HCT116 (cell line): ENCODE measurements around the gene BMP15. TPM values are rescaled to one million over a fixed set of nuclear protein-coding genes. Genes with fewer than 3 reads are reported as not detected.

ENCODE experiments used
- ATAC-seq: fragments of 200-7000 bp; cut with Tn5 transposase; 2 replicates; pipeline ENCODE4 v1.9.1; 2020; ENCODE audit warnings: mild to moderate bottlenecking, moderate library complexity
- BruUV-seq: library from RNA; stranded (reverse); fragments of 400-500 nt; replicated peaks from 2 replicates; lab custom pipeline; 2021; lab: Mats Ljungman, UMichigan
- CTCF ChIA-PET: fragments of 300-600 bp; sonication (Branson Sonifier 250); formaldehyde crosslinking; loops from one replicate; lab custom pipeline; 2021; ENCODE audit warnings: antibody characterized with exemption; lab: Charles Lee
- POLR2A ChIA-PET: fragments of 300-600, 350-600 bp; sonication (Branson Sonifier 250); formaldehyde crosslinking; loops from one replicate; lab custom pipeline; 2021; ENCODE audit warnings: antibody characterized with exemption; lab: Charles Lee
- RAD21 ChIA-PET, 2 experiments: fragments of 300-600 bp; sonication (Branson Sonifier 250); formaldehyde crosslinking; loops; one replicate each; lab custom pipeline; 2023; ENCODE audit warnings: low total read pairs in 2 of 2; ENCODE audit not compliant: uncharacterized antibody in 2 of 2, unreplicated experiment in 2 of 2, low non-redundant PET in 1 of 2; lab: Charles Lee
- DNase-seq: peaks from one replicate; pipeline ENCODE4 v3.0.0-alpha.2; 2010; ENCODE audit warnings: low read depth, low spot score
- H2AFZ ChIP-seq: fragments of 200-600 bp; shearing (Covaris generic), sonication (generic); 2 replicates; pipeline ENCODE4 v1.6.1; 2017; ENCODE audit warnings: low read depth, mixed run types, mixed read lengths, antibody characterized with exemption, low read length; ENCODE audit not compliant: poor library complexity, severe bottlenecking
- H3K27ac ChIP-seq: 2 replicates; pipeline ENCODE4 v1.5.1; 2012; ENCODE audit warnings: low read depth, low read length
- H3K27me3 ChIP-seq: fragments of 200-600 bp; sonication (generic); 2 replicates; pipeline ENCODE4 v1.6.1; 2016; ENCODE audit warnings: mixed run types, low read length, mixed read lengths; ENCODE audit not compliant: insufficient read depth
- H3K36me3 ChIP-seq, 2 experiments: fragments of 200-500 bp in 1 of 2; fragments of 200-600 bp in 1 of 2; sonication (Bioruptor generic) in 1 of 2; sonication (generic) in 1 of 2; 2 replicates each; pipeline versions ENCODE4 v1.5.1 to v1.6.1; 2014 to 2016; ENCODE audit warnings: low read length in 2 of 2, inconsistent platforms in 1 of 2, mixed read lengths in 1 of 2, mixed run types in 1 of 2; ENCODE audit not compliant: insufficient read depth in 2 of 2, control insufficient read depth in 1 of 2
- H3K4me1 ChIP-seq, 2 experiments: fragments of 200-600 bp in 1 of 2; sonication (generic) in 1 of 2; 2 replicates each; pipeline versions ENCODE4 v1.5.1 to v1.6.1; 2012 to 2017; ENCODE audit warnings: low read length in 2 of 2, inconsistent platforms in 1 of 2, mild to moderate bottlenecking in 1 of 2, mixed read lengths in 1 of 2, mixed run types in 1 of 2, moderate library complexity in 1 of 2; ENCODE audit not compliant: insufficient read depth in 2 of 2, control insufficient read depth in 1 of 2
- H3K4me2 ChIP-seq: fragments of 200-600 bp; sonication (generic); 2 replicates; pipeline ENCODE4 v1.6.1; 2017; ENCODE audit warnings: mixed run types, low read length, mixed read lengths
- H3K4me3 ChIP-seq, 2 experiments: fragments of 200-600 bp in 1 of 2; sonication (generic) in 1 of 2; replicated peaks in 1 of 2; 2 replicates each; pipeline ENCODE4 v1.5.1; 2011 to 2016; ENCODE audit warnings: low read length in 2 of 2, control low read depth in 1 of 2, low read depth in 1 of 2, mild to moderate bottlenecking in 1 of 2, mixed read lengths in 1 of 2, mixed run types in 1 of 2
- H3K79me2 ChIP-seq: fragments of 200-600 bp; sonication (generic); 2 replicates; pipeline ENCODE4 v1.6.1; 2017; ENCODE audit warnings: mild to moderate bottlenecking, mixed run types, low read length, moderate library complexity, mixed read lengths; ENCODE audit not compliant: insufficient read depth
- H3K9ac ChIP-seq: fragments of 200-600 bp; sonication (generic); 2 replicates; pipeline ENCODE4 v1.6.1; 2016; ENCODE audit warnings: low read length, mixed read lengths
- H3K9me2 ChIP-seq: fragments of 200-600 bp; sonication (generic), shearing (Covaris generic); 2 replicates; pipeline ENCODE4 v1.6.1; 2017; ENCODE audit warnings: mixed run types, mild to moderate bottlenecking, moderate library complexity; ENCODE audit not compliant: insufficient read depth
- H3K9me3 ChIP-seq, 2 experiments: fragments of 200-500 bp in 1 of 2; fragments of 200-600 bp in 1 of 2; sonication (Bioruptor generic) in 1 of 2; sonication (generic) in 1 of 2; 2 replicates each; pipeline ENCODE4 v1.6.1; 2014 to 2017; ENCODE audit warnings: low read length in 2 of 2, mixed read lengths in 2 of 2, inconsistent platforms in 1 of 2, low read depth in 1 of 2, mild to moderate bottlenecking in 1 of 2, mixed run types in 1 of 2, moderate library complexity in 1 of 2; ENCODE audit not compliant: control insufficient read depth in 1 of 2, insufficient read depth in 1 of 2
- H4K20me1 ChIP-seq: fragments of 200-600 bp; sonication (generic), shearing (Covaris generic); 2 replicates; pipeline ENCODE4 v1.6.1; 2017; ENCODE audit warnings: mixed run types, mild to moderate bottlenecking, moderate library complexity; ENCODE audit not compliant: insufficient read depth
- EGR1 ChIP-seq: IDR thresholded peaks from 2 replicates; pipeline ENCODE4 v1.6.1; 2012; ENCODE audit warnings: low read depth
- ELF1 ChIP-seq: IDR thresholded peaks from 2 replicates; pipeline ENCODE4 v1.6.1; 2012; ENCODE audit warnings: low read depth, borderline replicate concordance
- EZH2 ChIP-seq: fragments of 200-600 bp; sonication (generic); IDR thresholded peaks from 2 replicates; pipeline ENCODE4 v1.6.1; 2017; ENCODE audit warnings: antibody characterized with exemption, mixed run types
- EZH2phosphoT487 ChIP-seq: fragments of 200-600 bp; IDR thresholded peaks from 2 replicates; pipeline ENCODE4 v1.6.1; 2018; ENCODE audit warnings: antibody characterized with exemption, borderline replicate concordance
- JUND ChIP-seq: IDR thresholded peaks from 2 replicates; pipeline ENCODE4 v1.6.1; 2012
- SIN3A ChIP-seq: IDR thresholded peaks from 2 replicates; pipeline ENCODE4 v1.6.1; 2012; ENCODE audit warnings: low read depth
- ZBTB33 ChIP-seq: IDR thresholded peaks from 2 replicates; pipeline ENCODE4 v1.6.1; 2011; ENCODE audit warnings: mild to moderate bottlenecking, low read length, moderate library complexity; ENCODE audit not compliant: insufficient replicate concordance; ENCODE audit errors: extremely low read depth
- ZFX ChIP-seq: fragments of 450-650 bp; IDR thresholded peaks from 2 replicates; pipeline ENCODE4 v1.6.1; 2017
- ZNF274 ChIP-seq: fragments of 200-500 bp; sonication (Bioruptor generic); IDR thresholded peaks from 2 replicates; pipeline ENCODE4 v1.6.1; 2014; ENCODE audit warnings: mild to moderate bottlenecking, low read depth, low read length, inconsistent platforms
- intact Hi-C: fragments of 100-400 bp; cut with micrococcal nuclease; formaldehyde crosslinking; loops from 2 replicates; pipeline ENCODE4 v1.10.0; 2022
- total RNA-seq: library from RNA; stranded (reverse); gene quantifications from one replicate; pipeline ENCODE4 v1.2.1, GENCODE V29; 2021; ENCODE audit not compliant: unreplicated experiment
- TF ChIP-seq, protein P1 (sequence below), 3 experiments: fragments of 200-600 bp in 1 of 3; sonication (generic) in 1 of 3; IDR thresholded peaks in 2 of 3; conservative IDR thresholded peaks in 1 of 3; 2 replicates each; pipeline ENCODE4 v1.5.1; 2012 to 2017; ENCODE audit warnings: low read depth in 2 of 3, low read length in 2 of 3, antibody characterized with exemption in 1 of 3, borderline replicate concordance in 1 of 3, control low read depth in 1 of 3, mild to moderate bottlenecking in 1 of 3, mixed read lengths in 1 of 3, mixed run types in 1 of 3, moderate library complexity in 1 of 3; ENCODE audit not compliant: insufficient read depth in 1 of 3

The BMP15 gene
- total RNA-seq, 1 experiment from 2014 or later = not detected

DNA sequence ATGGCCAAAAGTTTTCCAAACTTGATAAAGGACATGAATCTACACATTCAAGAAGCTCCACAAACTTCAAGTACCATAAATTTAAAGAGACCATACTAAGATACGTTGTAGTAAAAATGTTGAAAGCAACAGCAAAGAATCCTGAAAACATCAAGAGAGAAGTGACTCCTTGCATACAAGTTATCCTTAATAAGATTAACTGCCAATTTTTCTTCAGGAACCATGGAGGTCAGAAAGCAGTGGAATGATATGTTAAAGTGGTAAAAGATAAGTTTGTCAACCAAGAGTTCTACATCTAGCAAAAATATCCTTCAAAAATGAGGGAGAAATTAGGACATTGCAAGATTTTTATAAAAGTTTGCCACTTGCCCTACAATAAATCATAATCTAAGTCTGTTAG, 43.3 kb downstream of the BMP15 start:
- POLR2A ChIA-PET = no interaction called here

GRCh38 chrX:50962156-50962555, 51.6 kb downstream of the BMP15 start:
- DNase-seq (no peak), ATAC-seq (no peak)
- Histone ChIP-seq H3K9me3 (no peaks in the 10 kb centered on the region), H2AFZ (no peak overlapping the region), H3K9me2 (no peaks in the 10 kb centered on the region), H3K4me3 (no peak overlapping the region), H3K79me2 (no peaks in the 10 kb centered on the region), H3K27ac (no peak overlapping the region), H3K36me3 (no peaks in the 10 kb centered on the region), H3K9ac (no peak overlapping the region), H3K4me2 (no peak overlapping the region), H3K4me1 (no peaks in the 10 kb centered on the region), H4K20me1 (no peaks in the 10 kb centered on the region), H3K27me3 (no peaks in the 10 kb centered on the region)
- intact Hi-C loops = no loop called here
- POLR2A ChIA-PET = no interaction called here
- RAD21 ChIA-PET = no interaction called here
- CTCF ChIA-PET = no interaction called here
- no peak for TF ChIP-seq ZNF274
- no peak for TF ChIP-seq ZBTB33
- TF ChIP-seq SIN3A = no peak
- TF ChIP-seq, protein P1, sequence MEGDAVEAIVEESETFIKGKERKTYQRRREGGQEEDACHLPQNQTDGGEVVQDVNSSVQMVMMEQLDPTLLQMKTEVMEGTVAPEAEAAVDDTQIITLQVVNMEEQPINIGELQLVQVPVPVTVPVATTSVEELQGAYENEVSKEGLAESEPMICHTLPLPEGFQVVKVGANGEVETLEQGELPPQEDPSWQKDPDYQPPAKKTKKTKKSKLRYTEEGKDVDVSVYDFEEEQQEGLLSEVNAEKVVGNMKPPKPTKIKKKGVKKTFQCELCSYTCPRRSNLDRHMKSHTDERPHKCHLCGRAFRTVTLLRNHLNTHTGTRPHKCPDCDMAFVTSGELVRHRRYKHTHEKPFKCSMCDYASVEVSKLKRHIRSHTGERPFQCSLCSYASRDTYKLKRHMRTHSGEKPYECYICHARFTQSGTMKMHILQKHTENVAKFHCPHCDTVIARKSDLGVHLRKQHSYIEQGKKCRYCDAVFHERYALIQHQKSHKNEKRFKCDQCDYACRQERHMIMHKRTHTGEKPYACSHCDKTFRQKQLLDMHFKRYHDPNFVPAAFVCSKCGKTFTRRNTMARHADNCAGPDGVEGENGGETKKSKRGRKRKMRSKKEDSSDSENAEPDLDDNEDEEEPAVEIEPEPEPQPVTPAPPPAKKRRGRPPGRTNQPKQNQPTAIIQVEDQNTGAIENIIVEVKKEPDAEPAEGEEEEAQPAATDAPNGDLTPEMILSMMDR (IDR thresholded peaks at IDR 0.05 in 2 of 3, conservative IDR thresholded peaks at IDR 0.05 in 1 of 3; ENCODE audit: borderline replicate concordance in 1 of 3, insufficient read depth in 1 of 3, low read depth in 2 of 3, low read length in 2 of 3) = no peak
- no peak for TF ChIP-seq ELF1
- TF ChIP-seq JUND = no peak
- no TSS peak for BruUV-seq

More for the DNA sequence above, 43.3 kb downstream of the BMP15 start:
- no peak overlapping the region for H3K4me2 ChIP-seq
- TF ChIP-seq EZH2phosphoT487 (no peak), EGR1 (no peak), ZFX (no peak), EZH2 (no peak)
- TF ChIP-seq, all 23 proteins: peak for 0
- Histone ChIP-seq H3K36me3 (no peaks in the 10 kb centered on the region), H3K9me2 (no peaks in the 10 kb centered on the region), H3K4me1 (no peaks in the 10 kb centered on the region), H4K20me1 (no peaks in the 10 kb centered on the region), H3K4me3 (no peak overlapping the region), H3K9ac (no peak overlapping the region), H2AFZ (no peak overlapping the region), H3K27ac (no peak overlapping the region), H3K79me2 (no peaks in the 10 kb centered on the region), H3K9me3 (no peaks in the 10 kb centered on the region), H3K27me3 (no peaks in the 10 kb centered on the region)
- ChIA-PET RAD21 (no interaction called here), CTCF (no interaction called here)
- ATAC-seq (no peak), DNase-seq (no peak)
- intact Hi-C loops = no loop called here
- BruUV-seq = no TSS peak
